ENCODE data around the gene MAEL. TPM values are rescaled to one million over a fixed set of nuclear protein-coding genes. Genes with fewer than 3 reads are reported as not detected.

The MAEL gene
- 0.87 TPM for total RNA-seq
- long read RNA-seq: 0 reads

- intact Hi-C loops (cut with DNase I): no loop called here
- no peak for DNase-seq (ENCODE audit: missing footprints)
- no peak for ATAC-seq
Observed at GRCh38 chr1:166988974-166989515, at the start of gene MAEL. Gene MAEL (plus strand): TSS chr1:166989280. CDS start chr1:166989353, 73 bp downstream.

- intact Hi-C loops (cut with DNase I): no loop called here
- no peak for ATAC-seq
- no peak for DNase-seq (ENCODE audit: missing footprints)
Observed at GRCh38 chr1:166939741-166940375, 49.2 kb upstream of the MAEL start.

GRCh38 chr1:166944186-166944967 lies 44.7 kb upstream of the MAEL start:
- DNase-seq (ENCODE audit: missing footprints) (no peak), ATAC-seq (no peak)
- intact Hi-C loops (cut with DNase I): no loop called here

- peak; percentile 65 for DNase-seq (ENCODE audit: missing footprints)
- ATAC-seq: peak; percentile 51
- intact Hi-C loops (cut with DNase I): no loop called here
Observed at GRCh38 chr1:166947398-166948043, 41.6 kb upstream of the MAEL start.

- DNase-seq (ENCODE audit: missing footprints): no peak
- intact Hi-C loops (cut with DNase I): no loop called here
- no peak for ATAC-seq
Observed at GRCh38 chr1:166948856-166949350, 40.2 kb upstream of the MAEL start.

GRCh38 chr1:166950156-166950555 lies 38.9 kb upstream of the MAEL start:
- intact Hi-C loops (cut with DNase I): no loop called here
- ATAC-seq: no peak
- DNase-seq (ENCODE audit: missing footprints): no peak

- ATAC-seq (no peak), DNase-seq (ENCODE audit: missing footprints) (no peak)
- intact Hi-C loops (cut with DNase I): no loop called here
Observed at GRCh38 chr1:166951050-166951449, 38.0 kb upstream of the MAEL start.

GRCh38 chr1:166952002-166952746 lies 36.9 kb upstream of the MAEL start:
- intact Hi-C loops (cut with DNase I): no loop called here
- no peak for DNase-seq (ENCODE audit: missing footprints)
- peak; percentile 73 for ATAC-seq

- ATAC-seq (no peak), DNase-seq (ENCODE audit: missing footprints) (no peak)
- intact Hi-C loops (cut with DNase I): no loop called here
Observed at GRCh38 chr1:166953491-166953890, 35.6 kb upstream of the MAEL start.

GRCh38 chr1:166956057-166956850 lies 32.8 kb upstream of the MAEL start:
- no peak for DNase-seq (ENCODE audit: missing footprints)
- no peak for ATAC-seq
- intact Hi-C loops (cut with DNase I): no loop called here

- DNase-seq (ENCODE audit: missing footprints) (no peak), ATAC-seq (no peak)
- intact Hi-C loops (cut with DNase I): no loop called here
Observed at GRCh38 chr1:166956872-166957271, 32.2 kb upstream of the MAEL start.

- ATAC-seq: no peak
- intact Hi-C loops (cut with DNase I): no loop called here
Observed at GRCh38 chr1:166960858-166961474, 28.1 kb upstream of the MAEL start.

GRCh38 chr1:166969074-166969677 lies 19.9 kb upstream of the MAEL start:
- intact Hi-C loops (cut with DNase I): no loop called here
- DNase-seq (ENCODE audit: missing footprints): no peak
- ATAC-seq: no peak

More at GRCh38 chr1:166960858-166961474, 28.1 kb upstream of the MAEL start:
- DNase-seq (ENCODE audit: missing footprints): no peak

GRCh38 chr1:166971252-166971651 lies 17.8 kb upstream of the MAEL start:
- intact Hi-C loops (cut with DNase I): no loop called here
- DNase-seq (ENCODE audit: missing footprints) (no peak), ATAC-seq (no peak)

GRCh38 chr1:166972193-166972592 lies 16.9 kb upstream of the MAEL start:
- intact Hi-C loops (cut with DNase I): no loop called here

GRCh38 chr1:166972826-166973225 lies 16.3 kb upstream of the MAEL start:
- intact Hi-C loops (cut with DNase I): no loop called here
- ATAC-seq (no peak), DNase-seq (ENCODE audit: missing footprints) (no peak)

More at GRCh38 chr1:166972193-166972592, 16.9 kb upstream of the MAEL start:
- no peak for DNase-seq (ENCODE audit: missing footprints)
- no peak for ATAC-seq

Data from Right ventricle myocardium inferior (tissue), 1 donor.